Mesenchymal stem cell (in vitro differentiated cells and primary cell): ENCODE measurements around the gene PLSCR2.
"Not testable (repeated sequence)": the region's sequence is repeated elsewhere in the genome, so short reads cannot be mapped to it uniquely, and the experiment has no call there.

Source experiments
- DNase-seq: peaks from one replicate; pipeline ENCODE4 v3.0.0-alpha.2; 2013
- H2AFZ ChIP-seq: one replicate; pipeline ENCODE4 v1.6.1; 2013; ENCODE audit warnings: low read depth, mild to moderate bottlenecking, control low read depth, inconsistent platforms, low read length, moderate library complexity
- H2AK5ac ChIP-seq: 2 replicates; pipeline ENCODE4 v1.6.1; 2013; ENCODE audit warnings: low read length, moderate library complexity, mild to moderate bottlenecking, inconsistent platforms; ENCODE audit not compliant: severe bottlenecking
- H2BK120ac ChIP-seq: one replicate; pipeline ENCODE4 v1.6.1; 2013; ENCODE audit warnings: low read depth, mild to moderate bottlenecking, inconsistent platforms, low read length, moderate library complexity
- H2BK12ac ChIP-seq, 2 experiments: one replicate each; pipeline ENCODE4 v1.6.1; 2013; ENCODE audit warnings: inconsistent platforms in 2 of 2, low read length in 2 of 2, mild to moderate bottlenecking in 2 of 2, moderate library complexity in 2 of 2, control low read depth in 1 of 2
- H2BK15ac ChIP-seq: one replicate; pipeline ENCODE4 v1.6.1; 2013; ENCODE audit warnings: mild to moderate bottlenecking, low read depth, inconsistent platforms; ENCODE audit not compliant: poor library complexity, severe bottlenecking
- H2BK5ac ChIP-seq: 2 replicates; pipeline ENCODE4 v1.6.1; 2013; ENCODE audit warnings: low read depth, mild to moderate bottlenecking, low read length, control low read depth, inconsistent platforms; ENCODE audit not compliant: poor library complexity, severe bottlenecking
- H3K14ac ChIP-seq, 2 experiments: one replicate each; pipeline ENCODE4 v1.6.1; 2013; ENCODE audit warnings: inconsistent platforms in 2 of 2, low read length in 2 of 2, control low read depth in 1 of 2, mild to moderate bottlenecking in 1 of 2, moderate library complexity in 1 of 2
- H3K18ac ChIP-seq, 2 experiments: one replicate each; pipeline ENCODE4 v1.6.1; 2013; ENCODE audit warnings: inconsistent platforms in 2 of 2, low read length in 2 of 2, control low read depth in 1 of 2, low read depth in 1 of 2, mild to moderate bottlenecking in 1 of 2
- H3K23ac ChIP-seq, 2 experiments: one replicate each; pipeline ENCODE4 v1.6.1; 2013; ENCODE audit warnings: inconsistent platforms in 2 of 2, low read length in 2 of 2, mild to moderate bottlenecking in 2 of 2, moderate library complexity in 2 of 2, control low read depth in 1 of 2
- H3K27ac ChIP-seq: 2 replicates; pipeline ENCODE4 v1.5.1; 2013; ENCODE audit warnings: mild to moderate bottlenecking, moderate library complexity, low read length, control low read depth, inconsistent platforms; ENCODE audit not compliant: poor library complexity, severe bottlenecking
- H3K27me3 ChIP-seq, 2 experiments: 2 replicates each; pipeline versions ENCODE4 v1.6.1 to v1.7.0; 2013; ENCODE audit warnings: low read length in 2 of 2, mild to moderate bottlenecking in 2 of 2, moderate library complexity in 2 of 2, control low read depth in 1 of 2, inconsistent platforms in 1 of 2; ENCODE audit not compliant: control insufficient read depth in 1 of 2, insufficient read depth in 1 of 2
- H3K36me3 ChIP-seq, 2 experiments: 2 replicates each; pipeline versions ENCODE4 v1.6.1 to v1.7.0; 2013; ENCODE audit warnings: low read length in 2 of 2, control low read depth in 1 of 2, inconsistent platforms in 1 of 2, low read depth in 1 of 2, mild to moderate bottlenecking in 1 of 2; ENCODE audit not compliant: insufficient read depth in 2 of 2, control insufficient read depth in 1 of 2
- H3K4ac ChIP-seq, 2 experiments: one replicate each; pipeline ENCODE4 v1.6.1; 2013; ENCODE audit warnings: inconsistent platforms in 2 of 2, low read length in 2 of 2, mild to moderate bottlenecking in 2 of 2, moderate library complexity in 2 of 2, control low read depth in 1 of 2, low read depth in 1 of 2
- H3K4me1 ChIP-seq: 2 replicates; pipeline ENCODE4 v1.6.1; 2013; ENCODE audit warnings: low read depth, low read length, control low read depth; ENCODE audit not compliant: control insufficient read depth, insufficient read depth
- H3K4me2 ChIP-seq: 2 replicates; pipeline ENCODE4 v1.6.1; 2013; ENCODE audit warnings: low read length, mild to moderate bottlenecking, inconsistent platforms; ENCODE audit not compliant: poor library complexity, severe bottlenecking
- H3K4me3 ChIP-seq, 2 experiments: 2 replicates each; pipeline versions ENCODE4 v1.5.1 to v1.7.0; 2013; ENCODE audit warnings: low read length in 2 of 2, mild to moderate bottlenecking in 2 of 2, control low read depth in 1 of 2, low read depth in 1 of 2; ENCODE audit not compliant: insufficient read depth in 1 of 2
- H3K79me1 ChIP-seq: replicated peaks from 2 replicates; pipeline ENCODE4 v1.6.1; 2013; ENCODE audit warnings: mild to moderate bottlenecking, control low read depth, low read length, inconsistent platforms; ENCODE audit not compliant: poor library complexity, severe bottlenecking
- H3K9ac ChIP-seq: 2 replicates; pipeline ENCODE4 v1.7.0; 2013; ENCODE audit warnings: mild to moderate bottlenecking, low read length, moderate library complexity
- H3K9me3 ChIP-seq: 2 replicates; pipeline ENCODE4 v1.7.0; 2013; ENCODE audit warnings: mild to moderate bottlenecking, low read length; ENCODE audit not compliant: control insufficient read depth
- H4K8ac ChIP-seq: one replicate; pipeline ENCODE4 v1.6.1; 2013; ENCODE audit warnings: inconsistent platforms, mild to moderate bottlenecking, low read length, moderate library complexity
- H4K91ac ChIP-seq: one replicate; pipeline ENCODE4 v1.6.1; 2013; ENCODE audit warnings: mild to moderate bottlenecking, low read length, inconsistent platforms
- WGBS: methylation state at CpG from one replicate; pipeline ENCODE4 v1.1.7; 2013; ENCODE audit warnings: mixed read lengths; 5-methylcytosine and 5-hydroxymethylcytosine counted together

PLSCR2 gene

GRCh38 chr3:146421819-146422759, 47.3 kb downstream of the PLSCR2 start:
- Histone ChIP-seq H3K4me1 (no peaks in the 10 kb centered on the region), H2BK5ac (no peak overlapping the region), H2BK12ac (no peak overlapping the region), H3K4me3 (peak overlapping the region in 1 of 2 experiments; percentile 54), H3K4me2 (no peak overlapping the region), H3K14ac (no peak overlapping the region), H3K18ac (no peak overlapping the region), H3K36me3 (no peaks in the 10 kb centered on the region), H2AK5ac (no peak overlapping the region), H2AFZ (no peak overlapping the region), H3K79me1 (no peaks in the 10 kb centered on the region), H3K23ac (no peak overlapping the region), H3K9ac (peak overlapping the region; percentile 25), H2BK120ac (no peak overlapping the region), H4K91ac (no peak overlapping the region), H2BK15ac (no peak overlapping the region), H3K27me3 (no peaks in the 10 kb centered on the region), H3K27ac (no peak overlapping the region), H4K8ac (no peak overlapping the region), H3K9me3 (no peaks in the 10 kb centered on the region), H3K4ac (no peak overlapping the region)
- 98% methylated on average over 4 of the region's 5 CpGs for WGBS
- DNase-seq, result peak; percentile 45

GRCh38 chr3:146416366-146416765, 53.0 kb downstream of the PLSCR2 start:
- no CpG with 5 or more reads among the region's 2 CpGs for WGBS

DNA sequence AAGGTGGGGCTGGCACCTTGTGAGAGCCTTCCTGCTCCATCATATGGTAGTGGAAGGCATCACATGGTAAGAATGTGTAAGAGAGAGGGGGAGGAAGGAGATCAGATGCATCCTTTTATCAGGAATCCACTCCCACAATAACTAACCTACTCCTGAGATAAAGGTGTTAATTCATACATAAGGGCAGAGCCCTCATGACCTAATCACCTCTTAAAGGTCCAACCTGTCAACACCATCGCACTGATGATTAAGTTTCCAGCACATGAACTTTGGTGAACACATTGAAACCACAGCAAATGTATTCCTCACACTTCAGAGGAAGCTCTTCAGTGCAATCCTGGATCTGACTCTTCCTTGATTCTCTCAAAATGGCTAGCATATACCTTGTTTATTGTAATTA, 55.4 kb downstream of the PLSCR2 start:
- no peak for DNase-seq
- H3K4me1 ChIP-seq, result no peaks in the 10 kb centered on the region
- no peaks in the 10 kb centered on the region for H3K27me3 ChIP-seq
- no peak overlapping the region for H2BK120ac ChIP-seq
- H3K4me2 ChIP-seq, result no peak overlapping the region
- 90% methylated on average over 1 of the region's 1 CpG for WGBS
- H3K18ac ChIP-seq, result no peak overlapping the region
- H3K9me3 ChIP-seq, result peaks cover 15% of the 10 kb centered on the region
- no peaks in the 10 kb centered on the region for H3K36me3 ChIP-seq
- no peak overlapping the region for H2BK12ac ChIP-seq
- no peak overlapping the region for H2AFZ ChIP-seq
- H3K4me3 ChIP-seq, result no peak overlapping the region
- H2AK5ac ChIP-seq, result no peak overlapping the region
- no peak overlapping the region for H3K9ac ChIP-seq
- H3K14ac ChIP-seq, result no peak overlapping the region
- H3K23ac ChIP-seq, result no peak overlapping the region
- no peak overlapping the region for H4K91ac ChIP-seq
- no peaks in the 10 kb centered on the region for H3K79me1 ChIP-seq
- H2BK15ac ChIP-seq, result no peak overlapping the region
- no peak overlapping the region for H3K27ac ChIP-seq
- no peak overlapping the region for H4K8ac ChIP-seq
- no peak overlapping the region for H2BK5ac ChIP-seq
- H3K4ac ChIP-seq, result no peak overlapping the region

More at GRCh38 chr3:146416366-146416765, 53.0 kb downstream of the PLSCR2 start:
- no peak overlapping the region for H2BK5ac ChIP-seq
- no peaks in the 10 kb centered on the region for H3K27me3 ChIP-seq
- peaks cover 15% of the 10 kb centered on the region for H3K9me3 ChIP-seq
- H3K4me3 ChIP-seq, result no peak overlapping the region
- DNase-seq, result no peak
- no peak overlapping the region for H4K8ac ChIP-seq
- H3K14ac ChIP-seq, result no peak overlapping the region
- H3K79me1 ChIP-seq, result no peaks in the 10 kb centered on the region
- H2BK15ac ChIP-seq, result no peak overlapping the region
- no peak overlapping the region for H3K4ac ChIP-seq
- no peak overlapping the region for H2AFZ ChIP-seq
- no peak overlapping the region for H3K9ac ChIP-seq
- H2BK120ac ChIP-seq, result no peak overlapping the region
- H3K27ac ChIP-seq, result no peak overlapping the region
- no peak overlapping the region for H3K18ac ChIP-seq
- no peak overlapping the region for H3K4me2 ChIP-seq
- no peak overlapping the region for H3K23ac ChIP-seq
- H3K4me1 ChIP-seq, result no peaks in the 10 kb centered on the region
- no peaks in the 10 kb centered on the region for H3K36me3 ChIP-seq
- no peak overlapping the region for H2AK5ac ChIP-seq
- H2BK12ac ChIP-seq, result no peak overlapping the region
- no peak overlapping the region for H4K91ac ChIP-seq

- 96% methylated on average over 5 of the region's 5 CpGs for WGBS
- not testable (repeated sequence) for DNase-seq
These were observed 56.6 kb downstream of the PLSCR2 start for GRCh38 chr3:146412711-146413110.

More at GRCh38 chr3:146412711-146413110, 56.6 kb downstream of the PLSCR2 start:
- H2BK12ac ChIP-seq, H3K23ac ChIP-seq, H4K8ac ChIP-seq, H2BK15ac ChIP-seq, H2BK5ac ChIP-seq, H4K91ac ChIP-seq, H3K9ac ChIP-seq, H3K14ac ChIP-seq, H3K27me3 ChIP-seq, H3K27ac ChIP-seq, H3K4me3 ChIP-seq, H2AK5ac ChIP-seq, H3K4me2 ChIP-seq, H2BK120ac ChIP-seq, H3K79me1 ChIP-seq, H3K4me1 ChIP-seq, H3K18ac ChIP-seq, H2AFZ ChIP-seq, H3K4ac ChIP-seq, H3K36me3 ChIP-seq: not testable (repeated sequence)
- H3K9me3 ChIP-seq, result peaks cover 15% of the 10 kb centered on the region
